SK-N-SH treated with all-trans-retinoic acid at 6 μM for 48 hours (cell line): ENCODE data around the gene GDF2.

Experiments
- ATAC-seq: fragments of 200-7000 bp; cut with Tn5 transposase; 3 replicates; pipeline ENCODE4 v1.9.1; 2020; ENCODE audit warnings: mild to moderate bottlenecking, moderate library complexity
- ARNTL ChIP-seq: fragments of 450-650 bp; formaldehyde crosslinking; IDR thresholded peaks from 2 replicates; pipeline ENCODE4 v1.5.0; 2020; ENCODE audit warnings: low read depth, mild to moderate bottlenecking, moderate library complexity, borderline replicate concordance
- BACH2 ChIP-seq: fragments of 250-450 bp; sonication (Bioruptor Pico); IDR thresholded peaks from 2 replicates; pipeline ENCODE4 v1.9.0; 2021; ENCODE audit warnings: mild to moderate bottlenecking, borderline replicate concordance
- CSDC2 ChIP-seq: fragments of 250-450 bp; sonication (Bioruptor Pico); IDR thresholded peaks from 2 replicates; pipeline ENCODE4 v1.5.0; 2020; ENCODE audit warnings: mild to moderate bottlenecking, moderate library complexity
- CSRNP3 ChIP-seq: fragments of 250-450 bp; sonication (Bioruptor Pico); IDR thresholded peaks from 2 replicates; pipeline ENCODE4 v1.5.1; 2021; ENCODE audit warnings: mild to moderate bottlenecking, moderate library complexity
- ESRRG ChIP-seq: fragments of 250-450 bp; sonication (Bioruptor Pico); IDR thresholded peaks from 2 replicates; pipeline ENCODE4 v1.6.1; 2021; ENCODE audit warnings: mild to moderate bottlenecking
- ISL1 ChIP-seq: fragments of 250-450 bp; sonication (Bioruptor Pico); IDR thresholded peaks from 2 replicates; pipeline ENCODE4 v2.1.2; 2022; ENCODE audit warnings: mild to moderate bottlenecking, moderate library complexity
- OSR1 ChIP-seq: fragments of 250-450 bp; sonication (Bioruptor Pico); IDR thresholded peaks from 2 replicates; pipeline ENCODE4 v1.8.0; 2022; ENCODE audit warnings: moderate library complexity, mild to moderate bottlenecking, inconsistent platforms
- PATZ1 ChIP-seq: fragments of 250-450 bp; sonication (Bioruptor Pico); IDR thresholded peaks from 2 replicates; pipeline ENCODE4 v1.8.0; 2020; ENCODE audit warnings: mild to moderate bottlenecking, moderate library complexity, borderline replicate concordance
- POU6F1 ChIP-seq: fragments of 250-450 bp; sonication (Bioruptor Pico); IDR thresholded peaks from 2 replicates; pipeline ENCODE4 v1.8.0; 2021; ENCODE audit warnings: low read depth, mild to moderate bottlenecking, moderate library complexity, borderline replicate concordance
- RARB ChIP-seq: fragments of 250-450 bp; sonication (Bioruptor Pico); IDR thresholded peaks from 2 replicates; pipeline ENCODE4 v1.8.0; 2021; ENCODE audit warnings: mild to moderate bottlenecking, moderate library complexity
- SNAI2 ChIP-seq: fragments of 250-450 bp; sonication (Bioruptor Pico); IDR thresholded peaks from 2 replicates; pipeline ENCODE4 v1.5.0; 2020; ENCODE audit warnings: mild to moderate bottlenecking, moderate library complexity
- TCF4 ChIP-seq: fragments of 250-450 bp; sonication (Bioruptor Pico); IDR thresholded peaks from 2 replicates; pipeline ENCODE4 v1.8.0; 2021; ENCODE audit warnings: mild to moderate bottlenecking, moderate library complexity, borderline replicate concordance
- TOX ChIP-seq: fragments of 250-450 bp; sonication (Bioruptor Pico); IDR thresholded peaks from 2 replicates; pipeline ENCODE4 v1.8.0; 2021; ENCODE audit warnings: mild to moderate bottlenecking, moderate library complexity, borderline replicate concordance
- ZC3H10 ChIP-seq: fragments of 250-450 bp; sonication (Bioruptor Pico); IDR thresholded peaks from 2 replicates; pipeline ENCODE4 v1.5.1; 2021; ENCODE audit warnings: mild to moderate bottlenecking, moderate library complexity
- ZFP3 ChIP-seq: fragments of 250-450 bp; sonication (Bioruptor Pico); IDR thresholded peaks from 2 replicates; pipeline ENCODE4 v1.5.0; 2020; ENCODE audit warnings: mild to moderate bottlenecking, moderate library complexity
- ZFP30 ChIP-seq: fragments of 450-650 bp; formaldehyde crosslinking; IDR thresholded peaks from 2 replicates; pipeline ENCODE4 v1.5.0; 2022; ENCODE audit warnings: mild to moderate bottlenecking, moderate library complexity
- ZNF565 ChIP-seq: fragments of 450-650 bp; formaldehyde crosslinking; conservative IDR thresholded peaks from 2 replicates; pipeline ENCODE4 v1.5.0; 2020; ENCODE audit warnings: low read depth, mild to moderate bottlenecking, moderate library complexity
- ZNF70 ChIP-seq: fragments of 450-650 bp; formaldehyde crosslinking; IDR thresholded peaks from 2 replicates; pipeline ENCODE4 v1.5.0; 2020; ENCODE audit warnings: mild to moderate bottlenecking, moderate library complexity
- ZNF8 ChIP-seq: fragments of 450-650 bp; formaldehyde crosslinking; IDR thresholded peaks from 2 replicates; pipeline ENCODE4 v1.5.0; 2020; ENCODE audit warnings: mild to moderate bottlenecking, moderate library complexity
- TF ChIP-seq, protein P1 (sequence below): fragments of 250-450 bp; sonication (Bioruptor Pico); IDR thresholded peaks from 2 replicates; pipeline ENCODE4 v1.5.0; 2020; ENCODE audit warnings: mild to moderate bottlenecking, moderate library complexity

The GDF2 gene

GRCh38 chr10:47306387-47307210, 15.7 kb upstream of the GDF2 start:
- no peak for ATAC-seq
- TF ChIP-seq SNAI2, result no peak
- no peak for TF ChIP-seq POU6F1
- TF ChIP-seq CSDC2 (CRISPR knock-in tag), result no peak
- no peak for TF ChIP-seq ARNTL (CRISPR knock-in tag)
- TF ChIP-seq TOX (CRISPR knock-in tag), result no peak
- no peak for TF ChIP-seq ESRRG (CRISPR knock-in tag)
- TF ChIP-seq ZNF8 (CRISPR knock-in tag), result no peak
- TF ChIP-seq ISL1, result no peak
- TF ChIP-seq CSRNP3 (CRISPR knock-in tag), result no peak
- no peak for TF ChIP-seq TCF4 (CRISPR knock-in tag)
- no peak for TF ChIP-seq PATZ1 (CRISPR knock-in tag)
- TF ChIP-seq ZFP3 (CRISPR knock-in tag), result no peak
- TF ChIP-seq RARB (CRISPR knock-in tag), result no peak
- TF ChIP-seq, protein P1, sequence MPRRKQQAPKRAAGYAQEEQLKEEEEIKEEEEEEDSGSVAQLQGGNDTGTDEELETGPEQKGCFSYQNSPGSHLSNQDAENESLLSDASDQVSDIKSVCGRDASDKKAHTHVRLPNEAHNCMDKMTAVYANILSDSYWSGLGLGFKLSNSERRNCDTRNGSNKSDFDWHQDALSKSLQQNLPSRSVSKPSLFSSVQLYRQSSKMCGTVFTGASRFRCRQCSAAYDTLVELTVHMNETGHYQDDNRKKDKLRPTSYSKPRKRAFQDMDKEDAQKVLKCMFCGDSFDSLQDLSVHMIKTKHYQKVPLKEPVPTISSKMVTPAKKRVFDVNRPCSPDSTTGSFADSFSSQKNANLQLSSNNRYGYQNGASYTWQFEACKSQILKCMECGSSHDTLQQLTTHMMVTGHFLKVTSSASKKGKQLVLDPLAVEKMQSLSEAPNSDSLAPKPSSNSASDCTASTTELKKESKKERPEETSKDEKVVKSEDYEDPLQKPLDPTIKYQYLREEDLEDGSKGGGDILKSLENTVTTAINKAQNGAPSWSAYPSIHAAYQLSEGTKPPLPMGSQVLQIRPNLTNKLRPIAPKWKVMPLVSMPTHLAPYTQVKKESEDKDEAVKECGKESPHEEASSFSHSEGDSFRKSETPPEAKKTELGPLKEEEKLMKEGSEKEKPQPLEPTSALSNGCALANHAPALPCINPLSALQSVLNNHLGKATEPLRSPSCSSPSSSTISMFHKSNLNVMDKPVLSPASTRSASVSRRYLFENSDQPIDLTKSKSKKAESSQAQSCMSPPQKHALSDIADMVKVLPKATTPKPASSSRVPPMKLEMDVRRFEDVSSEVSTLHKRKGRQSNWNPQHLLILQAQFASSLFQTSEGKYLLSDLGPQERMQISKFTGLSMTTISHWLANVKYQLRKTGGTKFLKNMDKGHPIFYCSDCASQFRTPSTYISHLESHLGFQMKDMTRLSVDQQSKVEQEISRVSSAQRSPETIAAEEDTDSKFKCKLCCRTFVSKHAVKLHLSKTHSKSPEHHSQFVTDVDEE, result no peak
- no peak for TF ChIP-seq OSR1 (CRISPR knock-in tag)
- TF ChIP-seq ZNF565 (CRISPR knock-in tag), result no peak
- no peak for TF ChIP-seq ZNF70 (CRISPR knock-in tag)
- TF ChIP-seq BACH2 (CRISPR knock-in tag), result no peak

DNA sequence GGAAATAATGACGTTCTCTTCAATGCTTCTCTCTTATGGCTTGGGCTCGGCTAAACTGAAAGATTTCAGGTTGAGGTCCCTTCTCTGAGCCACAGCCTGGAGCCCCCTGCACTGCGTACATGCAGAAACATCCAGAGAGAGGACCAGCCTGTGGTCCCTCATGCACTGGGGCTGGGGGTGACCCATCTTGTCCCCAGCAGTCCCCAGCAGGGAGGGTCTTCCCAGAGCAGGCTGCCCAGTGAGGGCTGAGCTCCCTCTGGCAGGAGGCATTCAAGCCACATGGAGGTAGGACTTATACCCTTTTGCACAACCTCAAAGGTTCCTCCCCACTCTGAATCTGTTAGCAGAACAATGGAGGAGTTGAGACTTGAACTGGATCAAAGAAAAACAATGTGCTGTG, 14.9 kb upstream of the GDF2 start:
- no peak for ATAC-seq
- TF ChIP-seq ZC3H10, result no peak
- TF ChIP-seq CSRNP3 (CRISPR knock-in tag), result no peak
- no peak for TF ChIP-seq ZNF70 (CRISPR knock-in tag)
- no peak for TF ChIP-seq ZNF565 (CRISPR knock-in tag)
- no peak for TF ChIP-seq ARNTL (CRISPR knock-in tag)
- no peak for TF ChIP-seq BACH2 (CRISPR knock-in tag)
- no peak for TF ChIP-seq PATZ1 (CRISPR knock-in tag)
- no peak for TF ChIP-seq CSDC2 (CRISPR knock-in tag)
- TF ChIP-seq SNAI2, result no peak
- TF ChIP-seq ZFP30 (CRISPR knock-in tag), result no peak
- no peak for TF ChIP-seq OSR1 (CRISPR knock-in tag)
- TF ChIP-seq ZFP3 (CRISPR knock-in tag), result no peak
- no peak for TF ChIP-seq ZNF8 (CRISPR knock-in tag)
